HEK293 (cell line): ENCODE measurements around the gene DPF3.

ENCODE experiments used
- CTCF ChIA-PET: fragments of 350-600 bp; formaldehyde crosslinking; extraction: SDS; loops from one replicate; lab custom pipeline; 2021; ENCODE audit warnings: antibody characterized with exemption; lab: Yijun Ruan, JAX
- POLR2A ChIA-PET: fragments of 300-600 bp; formaldehyde crosslinking; extraction: SDS; loops from one replicate; lab custom pipeline; 2020; ENCODE audit warnings: antibody characterized with exemption, inconsistent platforms; lab: Yijun Ruan, JAX
- H3K27ac ChIP-seq: fragments of 200-500 bp; sonication (Bioruptor generic); 2 replicates; pipeline ENCODE4 v1.5.1; 2014; ENCODE audit warnings: low read depth, low read length, control low read depth, inconsistent platforms; ENCODE audit errors: extremely low read depth
- H3K36me3 ChIP-seq, 2 experiments: fragments of 200-500 bp in 1 of 2; sonication (Bioruptor generic) in 1 of 2; 1 replicate in 1 of 2; 2 replicates in 1 of 2; pipeline ENCODE4 v1.5.1; 2014 to 2017; ENCODE audit warnings: inconsistent platforms in 2 of 2, low read length in 2 of 2; ENCODE audit not compliant: control insufficient read depth in 2 of 2, insufficient read depth in 1 of 2
- H3K4me1 ChIP-seq: fragments of 200-500 bp; sonication (Bioruptor generic); 2 replicates; pipeline ENCODE4 v1.5.1; 2014; ENCODE audit warnings: mild to moderate bottlenecking, low read length, inconsistent platforms; ENCODE audit not compliant: control insufficient read depth, insufficient read depth
- H3K4me3 ChIP-seq: 2 replicates; pipeline ENCODE4 v1.5.1; 2011; ENCODE audit warnings: low read depth, mild to moderate bottlenecking, control low read depth, low read length, moderate library complexity
- H3K9me3 ChIP-seq: fragments of 200-500 bp; sonication (Bioruptor generic); 2 replicates; pipeline ENCODE4 v1.5.1; 2014; ENCODE audit warnings: low read depth, low read length, inconsistent platforms; ENCODE audit not compliant: control insufficient read depth, insufficient read depth
- GFI1B ChIP-seq: fragments of 450-650 bp; formaldehyde crosslinking; IDR thresholded peaks from 2 replicates; pipeline ENCODE4 v1.5.1; 2016; ENCODE audit warnings: missing biosample characterization, missing genetic modification characterization
- HOXC10 ChIP-seq: sonication (generic); formaldehyde crosslinking; IDR thresholded peaks from 2 replicates; pipeline ENCODE4 v1.8.1; 2023; ENCODE audit warnings: mild to moderate bottlenecking, missing genetic modification reagents
- IKZF3 ChIP-seq: fragments of 450-650 bp; IDR thresholded peaks from 2 replicates; pipeline ENCODE4 v1.5.0; 2018; ENCODE audit warnings: missing biosample characterization, mild to moderate bottlenecking, missing genetic modification characterization, moderate library complexity
- KLF7 ChIP-seq: fragments of 450-650 bp; formaldehyde crosslinking; IDR thresholded peaks from 2 replicates; pipeline ENCODE4 v1.5.1; 2016; ENCODE audit warnings: missing biosample characterization, missing genetic modification characterization, borderline replicate concordance
- SETDB1 ChIP-seq: IDR thresholded peaks from one replicate; pipeline ENCODE4 v1.6.1; 2017; ENCODE audit warnings: mild to moderate bottlenecking, low read length, moderate library complexity, mixed read lengths; ENCODE audit not compliant: insufficient read length
- ZBTB7A ChIP-seq: fragments of 450-650 bp; formaldehyde crosslinking; IDR thresholded peaks from 2 replicates; pipeline ENCODE4 v1.5.1; 2016; ENCODE audit warnings: low read depth, missing biosample characterization, missing genetic modification characterization
- ZFHX2 ChIP-seq: fragments of 450-650 bp; formaldehyde crosslinking; conservative IDR thresholded peaks from 2 replicates; pipeline ENCODE4 v1.5.1; 2016; ENCODE audit warnings: missing biosample characterization, missing genetic modification characterization
- ZFP3 ChIP-seq: fragments of 450-650 bp; formaldehyde crosslinking; IDR thresholded peaks from 2 replicates; pipeline ENCODE4 v1.5.1; 2016; ENCODE audit warnings: low read depth, missing biosample characterization, missing genetic modification characterization
- ZNF140 ChIP-seq: fragments of 450-650 bp; formaldehyde crosslinking; IDR thresholded peaks from 2 replicates; pipeline ENCODE4 v1.5.1; 2016; ENCODE audit warnings: missing biosample characterization, missing genetic modification characterization
- ZNF146 ChIP-seq: fragments of 450-650 bp; formaldehyde crosslinking; IDR thresholded peaks from 2 replicates; pipeline ENCODE4 v1.5.1; 2016; ENCODE audit warnings: missing biosample characterization, missing genetic modification characterization
- ZNF175 ChIP-seq: fragments of 450-650 bp; formaldehyde crosslinking; IDR thresholded peaks from 2 replicates; pipeline ENCODE4 v1.5.1; 2016; ENCODE audit warnings: missing biosample characterization, missing genetic modification characterization
- ZNF18 ChIP-seq: fragments of 450-650 bp; formaldehyde crosslinking; IDR thresholded peaks from 2 replicates; pipeline ENCODE4 v1.5.1; 2016; ENCODE audit warnings: missing biosample characterization, missing genetic modification characterization
- ZNF19 ChIP-seq: fragments of 450-650 bp; formaldehyde crosslinking; IDR thresholded peaks from 2 replicates; pipeline ENCODE4; 2016; ENCODE audit warnings: missing biosample characterization, missing genetic modification characterization, low read depth
- ZNF223 ChIP-seq: fragments of 450-650 bp; formaldehyde crosslinking; IDR thresholded peaks from 2 replicates; pipeline ENCODE4 v1.5.1; 2016; ENCODE audit warnings: missing biosample characterization, missing genetic modification characterization
- ZNF341 ChIP-seq: fragments of 450-650 bp; formaldehyde crosslinking; IDR thresholded peaks from 2 replicates; pipeline ENCODE4; 2016; ENCODE audit warnings: low read depth, missing biosample characterization, missing genetic modification characterization
- ZNF48 ChIP-seq: fragments of 450-650 bp; formaldehyde crosslinking; IDR thresholded peaks from 2 replicates; pipeline ENCODE4 v1.5.1; 2016; ENCODE audit warnings: missing biosample characterization, missing genetic modification characterization
- ZNF549 ChIP-seq: fragments of 450-650 bp; IDR thresholded peaks from 2 replicates; pipeline ENCODE4 v1.5.1; 2018; ENCODE audit warnings: missing biosample characterization, missing genetic modification characterization, mild to moderate bottlenecking, inconsistent platforms, moderate library complexity
- ZNF560 ChIP-seq: fragments of 450-650 bp; formaldehyde crosslinking; IDR thresholded peaks from 2 replicates; pipeline ENCODE4 v1.5.1; 2017; ENCODE audit warnings: missing biosample characterization, missing genetic modification characterization, borderline replicate concordance
- ZNF571 ChIP-seq: fragments of 450-650 bp; formaldehyde crosslinking; IDR thresholded peaks from 2 replicates; pipeline ENCODE4 v1.5.0; 2017; ENCODE audit warnings: missing biosample characterization, missing genetic modification characterization
- ZNF670 ChIP-seq: fragments of 450-650 bp; formaldehyde crosslinking; IDR thresholded peaks from 2 replicates; pipeline ENCODE4 v1.5.1; 2016; ENCODE audit warnings: missing biosample characterization, missing genetic modification characterization, low read depth
- ZNF677 ChIP-seq: fragments of 450-650 bp; IDR thresholded peaks from 2 replicates; pipeline ENCODE4 v1.5.0; 2018; ENCODE audit warnings: missing biosample characterization, mild to moderate bottlenecking, missing genetic modification characterization, moderate library complexity
- ZNF747 ChIP-seq: fragments of 450-650 bp; formaldehyde crosslinking; IDR thresholded peaks from 2 replicates; pipeline ENCODE4 v1.5.1; 2016; ENCODE audit warnings: missing biosample characterization, missing genetic modification characterization
- ZNF777 ChIP-seq: fragments of 450-650 bp; formaldehyde crosslinking; IDR thresholded peaks from 2 replicates; pipeline ENCODE4 v1.5.1; 2017; ENCODE audit warnings: missing biosample characterization, missing genetic modification characterization, borderline replicate concordance
- ZNF837 ChIP-seq: fragments of 450-650 bp; formaldehyde crosslinking; IDR thresholded peaks from 2 replicates; pipeline ENCODE4 v1.5.1; 2016; ENCODE audit warnings: missing biosample characterization, missing genetic modification characterization
- ZSCAN5A ChIP-seq: fragments of 450-650 bp; formaldehyde crosslinking; IDR thresholded peaks from 2 replicates; pipeline ENCODE4 v1.5.1; 2016; ENCODE audit warnings: missing biosample characterization, missing genetic modification characterization
- TF ChIP-seq, protein P1 (sequence below): fragments of 450-650 bp; formaldehyde crosslinking; IDR thresholded peaks from 2 replicates; pipeline ENCODE4 v1.5.1; 2017; ENCODE audit warnings: missing biosample characterization, mild to moderate bottlenecking, missing genetic modification characterization, moderate library complexity
- TF ChIP-seq, protein P2 (sequence below): fragments of 450-650 bp; formaldehyde crosslinking; IDR thresholded peaks from 2 replicates; pipeline ENCODE4 v1.5.1; 2016; ENCODE audit warnings: missing biosample characterization, missing genetic modification characterization
- TF ChIP-seq, protein P3 (sequence below): fragments of 450-650 bp; formaldehyde crosslinking; IDR thresholded peaks from 2 replicates; pipeline ENCODE4 v1.5.1; 2017; ENCODE audit warnings: missing biosample characterization, missing genetic modification characterization

The DPF3 gene

DNA sequence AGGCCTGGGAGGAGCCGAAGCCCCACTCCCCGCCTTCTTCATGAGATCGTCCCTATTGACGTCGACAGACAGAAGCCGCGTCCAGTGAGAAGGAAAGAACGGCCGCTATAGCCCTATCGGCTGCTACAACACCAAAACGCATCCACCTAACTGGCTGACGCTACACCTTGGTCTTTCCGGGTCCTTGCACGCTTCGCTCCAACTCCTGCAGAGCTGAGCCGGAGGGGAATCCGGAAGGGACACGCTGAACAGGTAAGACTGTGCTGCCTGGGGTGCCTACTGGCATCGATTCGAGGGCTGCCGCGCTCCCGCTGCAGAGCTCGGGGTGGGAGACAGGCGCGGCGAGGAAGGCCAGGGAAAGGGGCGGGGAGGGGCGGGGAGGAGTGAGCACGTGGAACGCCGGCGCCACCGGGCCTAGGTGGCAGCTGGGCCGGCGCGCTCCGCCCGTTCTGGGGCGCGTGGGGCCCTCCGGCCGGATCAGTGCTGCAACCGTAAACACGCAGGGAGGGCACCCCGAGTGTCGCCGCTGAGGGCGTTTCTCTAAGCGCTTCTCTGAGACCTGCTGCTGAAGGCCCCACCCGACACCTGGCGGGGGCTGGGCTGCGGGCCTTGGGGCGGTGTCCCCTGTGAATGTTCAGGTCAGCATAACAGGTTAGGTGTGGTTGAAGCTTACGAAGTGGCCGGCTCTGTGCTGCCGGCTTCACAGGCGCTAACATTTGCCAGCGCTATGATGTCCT, 32.6 kb upstream of the DPF3 start, which contains the start of gene DCAF4 (continued):
- TF ChIP-seq, protein P1, sequence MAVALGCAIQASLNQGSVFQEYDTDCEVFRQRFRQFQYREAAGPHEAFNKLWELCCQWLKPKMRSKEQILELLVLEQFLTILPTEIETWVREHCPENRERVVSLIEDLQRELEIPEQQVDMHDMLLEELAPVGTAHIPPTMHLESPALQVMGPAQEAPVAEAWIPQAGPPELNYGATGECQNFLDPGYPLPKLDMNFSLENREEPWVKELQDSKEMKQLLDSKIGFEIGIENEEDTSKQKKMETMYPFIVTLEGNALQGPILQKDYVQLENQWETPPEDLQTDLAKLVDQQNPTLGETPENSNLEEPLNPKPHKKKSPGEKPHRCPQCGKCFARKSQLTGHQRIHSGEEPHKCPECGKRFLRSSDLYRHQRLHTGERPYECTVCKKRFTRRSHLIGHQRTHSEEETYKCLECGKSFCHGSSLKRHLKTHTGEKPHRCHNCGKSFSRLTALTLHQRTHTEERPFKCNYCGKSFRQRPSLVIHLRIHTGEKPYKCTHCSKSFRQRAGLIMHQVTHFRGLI (tag by site-specific recombination): no peak
- TF ChIP-seq ZFHX2 (tag by site-specific recombination): 0 out of 2 replicates have a peak, but pooled peaks have one; percentile 8
- TF ChIP-seq, protein P2, sequence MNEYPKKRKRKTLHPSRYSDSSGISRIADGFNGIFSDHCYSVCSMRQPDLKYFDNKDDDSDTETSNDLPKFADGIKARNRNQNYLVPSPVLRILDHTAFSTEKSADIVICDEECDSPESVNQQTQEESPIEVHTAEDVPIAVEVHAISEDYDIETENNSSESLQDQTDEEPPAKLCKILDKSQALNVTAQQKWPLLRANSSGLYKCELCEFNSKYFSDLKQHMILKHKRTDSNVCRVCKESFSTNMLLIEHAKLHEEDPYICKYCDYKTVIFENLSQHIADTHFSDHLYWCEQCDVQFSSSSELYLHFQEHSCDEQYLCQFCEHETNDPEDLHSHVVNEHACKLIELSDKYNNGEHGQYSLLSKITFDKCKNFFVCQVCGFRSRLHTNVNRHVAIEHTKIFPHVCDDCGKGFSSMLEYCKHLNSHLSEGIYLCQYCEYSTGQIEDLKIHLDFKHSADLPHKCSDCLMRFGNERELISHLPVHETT (tag by site-specific recombination): no peak
- TF ChIP-seq IKZF3: no peak
- no peak for TF ChIP-seq ZNF341 (tag by site-specific recombination)
- no peak for TF ChIP-seq ZNF19 (tag by site-specific recombination)
- no peak for TF ChIP-seq ZNF175 (tag by site-specific recombination)
- TF ChIP-seq, protein P3, sequence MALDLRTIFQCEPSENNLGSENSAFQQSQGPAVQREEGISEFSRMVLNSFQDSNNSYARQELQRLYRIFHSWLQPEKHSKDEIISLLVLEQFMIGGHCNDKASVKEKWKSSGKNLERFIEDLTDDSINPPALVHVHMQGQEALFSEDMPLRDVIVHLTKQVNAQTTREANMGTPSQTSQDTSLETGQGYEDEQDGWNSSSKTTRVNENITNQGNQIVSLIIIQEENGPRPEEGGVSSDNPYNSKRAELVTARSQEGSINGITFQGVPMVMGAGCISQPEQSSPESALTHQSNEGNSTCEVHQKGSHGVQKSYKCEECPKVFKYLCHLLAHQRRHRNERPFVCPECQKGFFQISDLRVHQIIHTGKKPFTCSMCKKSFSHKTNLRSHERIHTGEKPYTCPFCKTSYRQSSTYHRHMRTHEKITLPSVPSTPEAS (tag by site-specific recombination): 0 out of 2 replicates have a peak, but pooled peaks have one; percentile 17
- TF ChIP-seq ZNF670 (tag by site-specific recombination): no peak
- TF ChIP-seq GFI1B (tag by site-specific recombination): no peak
- TF ChIP-seq SETDB1: no peak
- no peak for TF ChIP-seq ZNF571 (tag by site-specific recombination)
- peak; percentile 86; the same call in 1 of the 2 replicates for TF ChIP-seq KLF7 (tag by site-specific recombination)
- no peak for TF ChIP-seq ZNF48 (tag by site-specific recombination)
- TF ChIP-seq ZNF140: no peak
- no peak for TF ChIP-seq ZNF777 (tag by site-specific recombination)
- no peak for TF ChIP-seq ZNF223 (tag by site-specific recombination)
- TF ChIP-seq HOXC10 (CRISPR knock-in tag): no peak
- no peak for TF ChIP-seq ZFP3 (tag by site-specific recombination)

- H3K27ac ChIP-seq: no peak overlapping the region
- POLR2A ChIA-PET: interaction anchor here (0.6 to 1.8 kb wide), 4 partner anchors 18 to 191 kb away, joined by 3 to 7 read pairs (median 4); partner anchors contain the start of genes DPF3 and RBM25
- CTCF ChIA-PET: interaction anchor here (0.6 to 1.7 kb wide), 2 partner anchors 23 to 365 kb away, joined by 3 to 7 read pairs; no protein-coding TSS in a partner anchor
- H3K9me3 ChIP-seq: no peaks in the 10 kb centered on the region
- no peaks in the 10 kb centered on the region for H3K4me1 ChIP-seq
- H3K36me3 ChIP-seq: peaks cover 0 to 4% of the 10 kb centered on the region in 2 experiments; a peak in 2 of 3 replicates
- peak overlapping the region; percentile 35 for H3K4me3 ChIP-seq
- TF ChIP-seq ZNF677 (tag by site-specific recombination): no peak
- TF ChIP-seq ZNF549 (tag by site-specific recombination): no peak
- no peak for TF ChIP-seq ZNF146 (tag by site-specific recombination)
- TF ChIP-seq ZSCAN5A: no peak
- TF ChIP-seq ZNF747: no peak
- TF ChIP-seq, protein P2 (tag by site-specific recombination): no peak
- TF ChIP-seq ZNF837 (tag by site-specific recombination): no peak
- no peak for TF ChIP-seq ZBTB7A (tag by site-specific recombination)
- TF ChIP-seq ZNF560 (tag by site-specific recombination): no peak
- no peak for TF ChIP-seq ZNF18
Observed at GRCh38 chr14:72925815-72926291, 32.0 kb upstream of the DPF3 start.
